ENCODE results near the gene RASAL2. TPM values are rescaled to one million over a fixed set of nuclear protein-coding genes. Genes with fewer than 3 reads are reported as not detected.

RASAL2 gene
- total and polyA plus RNA-seq, 2 donors (not counting 1 experiment from before 2014, with no cell fraction given): 11.9 to 21.8 TPM

GRCh38 chr1:178456472-178456871 lies 362.6 kb downstream of the RASAL2 start:
- Histone ChIP-seq H3K36me3 (ENCODE audit: control insufficient read depth, insufficient read depth, low read length) (peaks cover 2% of the 10 kb centered on the region), H2AFZ (ENCODE audit: low read length) (no peak overlapping the region), H3K4me2 (ENCODE audit: extremely low read depth, insufficient read depth, low read length) (no peak overlapping the region), H3K27ac (ENCODE audit: insufficient read depth, low read length) (no peak overlapping the region), H4K20me1 (ENCODE audit: control insufficient read depth, extremely low read depth, insufficient read depth, low read length) (no peaks in the 10 kb centered on the region), H3K27me3 (ENCODE audit: control insufficient read depth, insufficient read depth, low read length) (no peaks in the 10 kb centered on the region), H3K9ac (ENCODE audit: insufficient read depth, low read length) (no peak overlapping the region), H3K4me3 (replicated peaks in 1 of 4; ENCODE audit: control extremely low read depth in 1 of 4, insufficient read depth in 1 of 4, low read depth in 3 of 4, low read length in 4 of 4) (no peak overlapping the region), H3K4me1 (ENCODE audit: control insufficient read depth, extremely low read depth, insufficient read depth, low read length) (peaks cover 4% of the 10 kb centered on the region), H3K9me3 (ENCODE audit: control insufficient read depth, insufficient read depth, low read depth, low read length) (no peaks in the 10 kb centered on the region), H3K79me2 (ENCODE audit: control insufficient read depth, insufficient read depth, low read length) (no peaks in the 10 kb centered on the region)
- no peak for TF ChIP-seq CTCF (conservative IDR thresholded peaks at IDR 0.05 in 1 of 2, IDR thresholded peaks at IDR 0.05 in 1 of 2; ENCODE audit: low read depth in 1 of 2, low read length in 2 of 2)
- no peak for TF ChIP-seq EZH2 (IDR thresholded peaks at IDR 0.05; ENCODE audit: low read length, missing control alignments)
- no peak for DNase-seq (ENCODE audit: low read depth in 2 of 2)

- TF ChIP-seq EZH2 (IDR thresholded peaks at IDR 0.05; ENCODE audit: low read length, missing control alignments): no peak
- no peak for TF ChIP-seq CTCF (conservative IDR thresholded peaks at IDR 0.05 in 1 of 2, IDR thresholded peaks at IDR 0.05 in 1 of 2; ENCODE audit: low read depth in 1 of 2, low read length in 2 of 2)
- Histone ChIP-seq H3K9me3 (ENCODE audit: control insufficient read depth, insufficient read depth, low read depth, low read length) (no peaks in the 10 kb centered on the region), H2AFZ (ENCODE audit: low read length) (no peak overlapping the region), H3K27me3 (ENCODE audit: control insufficient read depth, insufficient read depth, low read length) (no peaks in the 10 kb centered on the region), H3K4me2 (ENCODE audit: extremely low read depth, insufficient read depth, low read length) (no peak overlapping the region), H4K20me1 (ENCODE audit: control insufficient read depth, extremely low read depth, insufficient read depth, low read length) (no peaks in the 10 kb centered on the region), H3K4me3 (replicated peaks in 1 of 4; ENCODE audit: control extremely low read depth in 1 of 4, insufficient read depth in 1 of 4, low read depth in 3 of 4, low read length in 4 of 4) (no peak overlapping the region), H3K4me1 (ENCODE audit: control insufficient read depth, extremely low read depth, insufficient read depth, low read length) (no peaks in the 10 kb centered on the region), H3K27ac (ENCODE audit: insufficient read depth, low read length) (no peak overlapping the region), H3K79me2 (ENCODE audit: control insufficient read depth, insufficient read depth, low read length) (no peaks in the 10 kb centered on the region), H3K36me3 (ENCODE audit: control insufficient read depth, insufficient read depth, low read length) (no peaks in the 10 kb centered on the region), H3K9ac (ENCODE audit: insufficient read depth, low read length) (no peak overlapping the region)
- no peak for DNase-seq (ENCODE audit: low read depth in 2 of 2)
Measured at GRCh38 chr1:178457651-178458050, 363.7 kb downstream of the RASAL2 start.

- Histone ChIP-seq H3K36me3 (ENCODE audit: control insufficient read depth, insufficient read depth, low read length) (no peaks in the 10 kb centered on the region), H4K20me1 (ENCODE audit: control insufficient read depth, extremely low read depth, insufficient read depth, low read length) (no peaks in the 10 kb centered on the region), H3K9me3 (ENCODE audit: control insufficient read depth, insufficient read depth, low read depth, low read length) (no peaks in the 10 kb centered on the region), H3K9ac (ENCODE audit: insufficient read depth, low read length) (no peak overlapping the region), H2AFZ (ENCODE audit: low read length) (no peak overlapping the region), H3K79me2 (ENCODE audit: control insufficient read depth, insufficient read depth, low read length) (no peaks in the 10 kb centered on the region), H3K4me2 (ENCODE audit: extremely low read depth, insufficient read depth, low read length) (no peak overlapping the region), H3K4me3 (replicated peaks in 1 of 4; ENCODE audit: control extremely low read depth in 1 of 4, insufficient read depth in 1 of 4, low read depth in 3 of 4, low read length in 4 of 4) (no peak overlapping the region), H3K4me1 (ENCODE audit: control insufficient read depth, extremely low read depth, insufficient read depth, low read length) (no peaks in the 10 kb centered on the region), H3K27ac (ENCODE audit: insufficient read depth, low read length) (no peak overlapping the region), H3K27me3 (ENCODE audit: control insufficient read depth, insufficient read depth, low read length) (no peaks in the 10 kb centered on the region)
- DNase-seq (ENCODE audit: low read depth in 2 of 2): no peak
- TF ChIP-seq EZH2 (IDR thresholded peaks at IDR 0.05; ENCODE audit: low read length, missing control alignments) (no peak), CTCF (conservative IDR thresholded peaks at IDR 0.05 in 1 of 2, IDR thresholded peaks at IDR 0.05 in 1 of 2; ENCODE audit: low read depth in 1 of 2, low read length in 2 of 2) (no peak)
Measured at GRCh38 chr1:178458203-178458602, 364.3 kb downstream of the RASAL2 start.
